ENCODE data around the gene ABCA7.
A peak's percentile ranks its signal among the peaks of the same experiment; 100 is the strongest.
"Not testable (repeated sequence)": the region's sequence is repeated elsewhere in the genome, so short reads cannot be mapped to it uniquely, and the experiment has no call there.

Gene ABCA7

GRCh38 chr19:1106841-1107660, 67.1 kb downstream of the ABCA7 start:
- no peak for DNase-seq

GRCh38 chr19:1107661-1108261, 67.9 kb downstream of the ABCA7 start:
- DNase-seq, result no peak

GRCh38 chr19:1108291-1109031, 68.6 kb downstream of the ABCA7 start:
- DNase-seq, result no peak

GRCh38 chr19:1109032-1109551, 69.2 kb downstream of the ABCA7 start:
- DNase-seq, result no peak

- DNase-seq, result no peak
Measured at GRCh38 chr19:1109697-1110671, 70.1 kb downstream of the ABCA7 start.

- DNase-seq, result no peak
Measured at GRCh38 chr19:1110809-1111640, 71.1 kb downstream of the ABCA7 start.

- DNase-seq, result no peak
Measured at GRCh38 chr19:1111641-1112267, 71.8 kb downstream of the ABCA7 start.

- DNase-seq, result no peak
Measured at GRCh38 chr19:1112268-1113029, 72.5 kb downstream of the ABCA7 start.

GRCh38 chr19:1113030-1113985, 73.4 kb downstream of the ABCA7 start:
- peak; percentile 87 to 89 for DNase-seq

GRCh38 chr19:1113986-1114483, 74.1 kb downstream of the ABCA7 start:
- no peak for DNase-seq

GRCh38 chr19:1114728-1115127, 74.8 kb downstream of the ABCA7 start:
- not testable (repeated sequence) for DNase-seq
